HG03575 (cell line): ENCODE data around the gene IL6.

Experiments
- ATAC-seq: cut with Tn5 transposase; IDR thresholded peaks from one replicate; pipeline ENCODE4 v1.9.1; 2021; ENCODE audit not compliant: unreplicated experiment, insufficient number of reproducible peaks, low FRiP score; ENCODE audit errors: extremely low read depth

The IL6 gene

GRCh38 chr7:22723637-22724036 is 3.4 kb upstream of the IL6 start:
- no peak for ATAC-seq

DNA sequence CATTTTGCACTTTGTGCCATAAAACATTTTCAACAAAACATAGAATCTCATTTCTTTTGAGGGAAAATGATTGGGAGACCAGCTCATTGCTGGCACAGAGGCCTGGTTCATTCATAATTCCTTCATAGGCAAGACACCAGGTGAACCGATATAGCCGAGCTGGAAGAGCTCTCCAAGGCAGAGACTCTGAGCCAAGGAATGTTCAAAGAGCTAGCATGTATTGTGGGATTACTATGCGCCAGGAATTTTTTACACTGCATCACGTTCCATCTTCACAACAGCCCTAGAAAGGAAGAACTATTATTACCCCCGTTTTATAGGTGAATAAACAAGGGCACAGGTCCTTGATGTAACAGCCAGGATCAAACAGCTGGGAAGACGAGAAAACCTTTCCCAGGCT is 2.1 kb upstream of the IL6 start:
- no peak for ATAC-seq

- no peak for ATAC-seq
These were observed 1.4 kb upstream of the IL6 start for GRCh38 chr7:22725585-22725984.

GRCh38 chr7:22726345-22726906 is 574 bp upstream of the IL6 start:
- ATAC-seq: no peak

DNA sequence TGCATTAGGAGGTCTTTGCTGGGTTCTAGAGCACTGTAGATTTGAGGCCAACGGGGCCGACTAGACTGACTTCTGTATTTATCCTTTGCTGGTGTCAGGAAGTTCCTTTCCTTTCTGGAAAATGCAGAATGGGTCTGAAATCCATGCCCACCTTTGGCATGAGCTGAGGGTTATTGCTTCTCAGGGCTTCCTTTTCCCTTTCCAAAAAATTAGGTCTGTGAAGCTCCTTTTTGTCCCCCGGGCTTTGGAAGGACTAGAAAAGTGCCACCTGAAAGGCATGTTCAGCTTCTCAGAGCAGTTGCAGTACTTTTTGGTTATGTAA is 675 bp downstream of the IL6 start:
- no peak for ATAC-seq

- no peak for ATAC-seq
These were observed 1.5 kb downstream of the IL6 start for GRCh38 chr7:22728401-22729029.

GRCh38 chr7:22729180-22729825 is 2.3 kb downstream of the IL6 start:
- ATAC-seq: no peak

GRCh38 chr7:22730066-22730710 is 3.2 kb downstream of the IL6 start:
- no peak for ATAC-seq

DNA sequence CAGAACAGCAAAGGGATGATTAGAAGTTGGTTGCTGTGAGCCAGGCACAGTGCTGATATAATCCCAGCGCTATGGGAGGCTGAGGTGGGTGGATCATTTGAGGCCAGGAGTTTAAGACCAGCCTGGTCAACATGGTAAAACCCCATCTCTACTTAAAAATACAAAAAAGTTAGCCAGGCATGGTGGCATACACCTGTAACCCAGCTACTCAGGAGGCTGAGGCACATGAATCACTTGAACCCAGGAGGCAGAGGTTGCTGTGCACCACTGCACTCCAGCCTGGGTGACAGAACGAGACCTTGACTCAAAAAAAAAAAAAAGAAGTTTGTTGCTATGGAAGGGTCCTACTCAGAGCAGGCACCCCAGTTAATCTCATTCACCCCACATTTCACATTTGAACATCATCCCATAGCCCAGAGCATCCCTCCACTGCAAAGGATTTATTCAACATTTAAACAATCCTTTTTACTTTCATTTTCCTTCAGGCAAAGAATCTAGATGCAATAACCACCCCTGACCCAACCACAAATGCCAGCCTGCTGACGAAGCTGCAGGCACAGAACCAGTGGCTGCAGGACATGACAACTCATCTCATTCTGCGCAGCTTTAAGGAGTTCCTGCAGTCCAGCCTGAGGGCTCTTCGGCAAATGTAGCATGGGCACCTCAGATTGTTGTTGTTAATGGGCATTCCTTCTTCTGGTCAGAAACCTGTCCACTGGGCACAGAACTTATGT is 4.1 kb downstream of the IL6 start:
- ATAC-seq: no peak

GRCh38 chr7:22731766-22732165 is 4.8 kb downstream of the IL6 start:
- no peak for ATAC-seq

GRCh38 chr7:22732556-22733126 is 5.6 kb downstream of the IL6 start:
- ATAC-seq: no peak

- no peak for ATAC-seq
These were observed 6.8 kb downstream of the IL6 start for GRCh38 chr7:22733761-22734160.

GRCh38 chr7:22743014-22743413 is 16.0 kb downstream of the IL6 start:
- no peak for ATAC-seq

GRCh38 chr7:22751341-22751740 is 24.3 kb downstream of the IL6 start:
- no peak for ATAC-seq

- no peak for ATAC-seq
These were observed 30.5 kb downstream of the IL6 start for GRCh38 chr7:22757338-22757994.

GRCh38 chr7:22758576-22758975 is 31.6 kb downstream of the IL6 start:
- ATAC-seq: no peak

GRCh38 chr7:22759721-22760120 is 32.7 kb downstream of the IL6 start:
- ATAC-seq: no peak

GRCh38 chr7:22762866-22763265 is 35.9 kb downstream of the IL6 start:
- ATAC-seq: no peak

- ATAC-seq: no peak
These were observed 38.6 kb downstream of the IL6 start for GRCh38 chr7:22765609-22766008.
